Fibroblast of lung (primary cell): Measurements from ENCODE around the gene SLC5A6. TPM values are rescaled to one million over a fixed set of nuclear protein-coding genes. Genes with fewer than 3 reads are reported as not detected.

Experiments
- DNase-seq, 2 donors: peaks; one replicate each; pipeline versions ENCODE4 v3.0.0 to v3.0.0-alpha.2; 2010; ENCODE audit warnings: low read depth in 2 of 2
- H2AFZ ChIP-seq: 2 replicates; pipeline ENCODE4 v1.5.1; 2012; ENCODE audit warnings: low read length, control low read depth, inconsistent platforms
- H3K27ac ChIP-seq: 2 replicates; pipeline ENCODE4 v1.5.1; 2011; ENCODE audit warnings: low read length, control low read depth; ENCODE audit not compliant: insufficient read depth
- H3K27me3 ChIP-seq: 2 replicates; pipeline ENCODE4 v1.5.1; 2011; ENCODE audit warnings: mild to moderate bottlenecking, low read length; ENCODE audit not compliant: control insufficient read depth, insufficient read depth
- H3K36me3 ChIP-seq: 2 replicates; pipeline ENCODE4 v1.5.1; 2011; ENCODE audit warnings: low read length; ENCODE audit not compliant: control insufficient read depth, insufficient read depth
- H3K4me1 ChIP-seq: 2 replicates; pipeline ENCODE4 v1.5.1; 2011; ENCODE audit warnings: low read length; ENCODE audit not compliant: control insufficient read depth, insufficient read depth; ENCODE audit errors: extremely low read depth
- H3K4me2 ChIP-seq: 2 replicates; pipeline ENCODE4 v1.5.1; 2011; ENCODE audit warnings: low read length, control low read depth; ENCODE audit not compliant: insufficient read depth; ENCODE audit errors: extremely low read depth
- H3K4me3 ChIP-seq, 4 experiments: fragments of 200-600 bp in 1 of 4; sonication (generic) in 1 of 4; replicated peaks in 1 of 4; 2 replicates each; pipeline ENCODE4 v1.5.1; 2011 to 2016; ENCODE audit warnings: low read length in 4 of 4, low read depth in 3 of 4, mild to moderate bottlenecking in 3 of 4, control low read depth in 2 of 4, inconsistent platforms in 1 of 4, mixed read lengths in 1 of 4; ENCODE audit not compliant: insufficient read depth in 1 of 4; ENCODE audit errors: control extremely low read depth in 1 of 4
- H3K79me2 ChIP-seq: 2 replicates; pipeline ENCODE4 v1.5.1; 2012; ENCODE audit warnings: mild to moderate bottlenecking, low read length, inconsistent platforms; ENCODE audit not compliant: control insufficient read depth, insufficient read depth
- H3K9ac ChIP-seq: 2 replicates; pipeline ENCODE4 v1.5.1; 2011; ENCODE audit warnings: mild to moderate bottlenecking, low read length, control low read depth; ENCODE audit not compliant: insufficient read depth
- H3K9me3 ChIP-seq: 2 replicates; pipeline ENCODE4 v1.5.1; 2012; ENCODE audit warnings: low read depth, low read length; ENCODE audit not compliant: control insufficient read depth, insufficient read depth
- H4K20me1 ChIP-seq: 2 replicates; pipeline ENCODE4 v1.5.1; 2011; ENCODE audit warnings: low read length; ENCODE audit not compliant: control insufficient read depth, insufficient read depth; ENCODE audit errors: extremely low read depth
- EZH2 ChIP-seq: IDR thresholded peaks from 2 replicates; pipeline ENCODE4 v1.5.1; 2012; ENCODE audit warnings: low read length, control low read depth, mild to moderate bottlenecking; ENCODE audit errors: missing control alignments
- polyA plus RNA-seq, 2 donors: library from polyadenylated mRNA; depleted of rRNA in 1 of 2; stranded (reverse) in 1 of 2; unstranded in 1 of 2; fragments of >200 nt; gene quantifications; 2 replicates each; pipeline ENCODE4 v1.2.1, GENCODE V29; 2011 to 2012; ENCODE audit warnings: missing spikeins in 1 of 2
- total RNA-seq: library from RNA; depleted of rRNA; stranded (reverse); fragments of >200 nt; gene quantifications from 2 replicates; pipeline ENCODE4 v1.2.1, GENCODE V29; 2014
- TF ChIP-seq, protein P1 (sequence below), 2 donors: IDR thresholded peaks in 1 of 2; conservative IDR thresholded peaks in 1 of 2; 1 replicate in 1 of 2; 2 replicates in 1 of 2; pipeline ENCODE4 v1.5.1; 2011 to 2012; ENCODE audit warnings: low read length in 2 of 2, control low read depth in 1 of 2, inconsistent platforms in 1 of 2, low read depth in 1 of 2, mild to moderate bottlenecking in 1 of 2

SLC5A6 gene
- total and polyA plus RNA-seq, 2 donors (not counting 1 experiment from before 2014, with no cell fraction given): 11.5 to 13.9 TPM

DNA sequence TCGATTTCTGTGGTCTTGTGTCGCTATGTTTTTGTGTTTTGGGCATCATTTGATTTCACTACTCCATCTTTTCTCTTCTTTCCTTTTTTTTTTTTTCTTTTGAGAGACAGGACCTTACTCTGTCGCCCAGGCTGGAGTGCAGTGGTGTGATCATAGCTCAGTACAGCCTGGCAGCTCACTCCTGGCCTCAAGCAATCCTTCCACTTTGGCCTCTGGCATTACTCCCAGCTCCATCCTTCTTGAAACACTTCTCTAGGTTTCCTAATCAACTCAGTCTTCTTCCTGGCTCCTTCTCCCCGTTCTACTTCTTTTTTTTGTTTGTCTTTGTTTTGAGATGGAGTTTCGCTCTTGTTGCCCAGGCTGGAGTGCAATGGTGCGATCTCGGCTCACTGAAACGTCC, 36.7 kb downstream of the SLC5A6 start:
- Histone ChIP-seq H3K79me2 (no peaks in the 10 kb centered on the region), H3K4me3 (no peak overlapping the region), H3K9me3 (no peaks in the 10 kb centered on the region), H3K36me3 (no peaks in the 10 kb centered on the region), H3K9ac (no peak overlapping the region), H3K4me2 (no peak overlapping the region), H4K20me1 (no peaks in the 10 kb centered on the region), H2AFZ (no peak overlapping the region), H3K4me1 (no peaks in the 10 kb centered on the region), H3K27ac (no peak overlapping the region), H3K27me3 (peaks cover 12% of the 10 kb centered on the region)
- TF ChIP-seq, protein P1, sequence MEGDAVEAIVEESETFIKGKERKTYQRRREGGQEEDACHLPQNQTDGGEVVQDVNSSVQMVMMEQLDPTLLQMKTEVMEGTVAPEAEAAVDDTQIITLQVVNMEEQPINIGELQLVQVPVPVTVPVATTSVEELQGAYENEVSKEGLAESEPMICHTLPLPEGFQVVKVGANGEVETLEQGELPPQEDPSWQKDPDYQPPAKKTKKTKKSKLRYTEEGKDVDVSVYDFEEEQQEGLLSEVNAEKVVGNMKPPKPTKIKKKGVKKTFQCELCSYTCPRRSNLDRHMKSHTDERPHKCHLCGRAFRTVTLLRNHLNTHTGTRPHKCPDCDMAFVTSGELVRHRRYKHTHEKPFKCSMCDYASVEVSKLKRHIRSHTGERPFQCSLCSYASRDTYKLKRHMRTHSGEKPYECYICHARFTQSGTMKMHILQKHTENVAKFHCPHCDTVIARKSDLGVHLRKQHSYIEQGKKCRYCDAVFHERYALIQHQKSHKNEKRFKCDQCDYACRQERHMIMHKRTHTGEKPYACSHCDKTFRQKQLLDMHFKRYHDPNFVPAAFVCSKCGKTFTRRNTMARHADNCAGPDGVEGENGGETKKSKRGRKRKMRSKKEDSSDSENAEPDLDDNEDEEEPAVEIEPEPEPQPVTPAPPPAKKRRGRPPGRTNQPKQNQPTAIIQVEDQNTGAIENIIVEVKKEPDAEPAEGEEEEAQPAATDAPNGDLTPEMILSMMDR (conservative IDR thresholded peaks at IDR 0.05 in 1 of 2, IDR thresholded peaks at IDR 0.05 in 1 of 2; ENCODE audit: low read depth in 1 of 2, low read length in 2 of 2): no peak
- no peak for TF ChIP-seq EZH2
- peak in 1 of 2 donors; percentile 49 for DNase-seq

DNA sequence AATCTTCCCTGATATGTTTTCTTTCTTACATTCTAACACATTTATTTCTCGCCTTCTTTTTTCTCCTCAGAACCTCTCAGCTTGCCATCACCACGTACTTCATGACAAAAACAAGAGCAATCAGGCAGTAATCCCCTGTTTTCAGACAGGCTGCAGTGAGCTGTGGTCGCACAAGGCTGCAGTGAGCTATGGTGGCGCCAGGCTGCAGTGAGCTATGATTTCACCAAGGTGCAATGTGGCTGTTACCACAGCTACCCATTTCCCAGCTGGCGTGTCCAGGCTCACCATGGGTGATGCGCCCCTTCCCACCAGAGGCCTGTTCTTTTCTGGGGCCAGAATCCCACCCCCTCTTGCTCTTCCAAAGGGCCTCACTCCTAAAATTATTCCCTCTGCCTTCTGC, 37.4 kb downstream of the SLC5A6 start:
- Histone ChIP-seq H3K4me2 (no peak overlapping the region), H3K27ac (no peak overlapping the region), H3K36me3 (no peaks in the 10 kb centered on the region), H2AFZ (no peak overlapping the region), H3K9me3 (no peaks in the 10 kb centered on the region), H3K79me2 (no peaks in the 10 kb centered on the region), H3K9ac (no peak overlapping the region), H3K4me1 (no peaks in the 10 kb centered on the region), H3K4me3 (no peak overlapping the region), H4K20me1 (no peaks in the 10 kb centered on the region), H3K27me3 (peaks cover 14% of the 10 kb centered on the region)
- no peak for TF ChIP-seq EZH2
- TF ChIP-seq, protein P1 (conservative IDR thresholded peaks at IDR 0.05 in 1 of 2, IDR thresholded peaks at IDR 0.05 in 1 of 2; ENCODE audit: low read depth in 1 of 2, low read length in 2 of 2): no peak
- peak in 1 of 2 donors; percentile 19 for DNase-seq

DNA sequence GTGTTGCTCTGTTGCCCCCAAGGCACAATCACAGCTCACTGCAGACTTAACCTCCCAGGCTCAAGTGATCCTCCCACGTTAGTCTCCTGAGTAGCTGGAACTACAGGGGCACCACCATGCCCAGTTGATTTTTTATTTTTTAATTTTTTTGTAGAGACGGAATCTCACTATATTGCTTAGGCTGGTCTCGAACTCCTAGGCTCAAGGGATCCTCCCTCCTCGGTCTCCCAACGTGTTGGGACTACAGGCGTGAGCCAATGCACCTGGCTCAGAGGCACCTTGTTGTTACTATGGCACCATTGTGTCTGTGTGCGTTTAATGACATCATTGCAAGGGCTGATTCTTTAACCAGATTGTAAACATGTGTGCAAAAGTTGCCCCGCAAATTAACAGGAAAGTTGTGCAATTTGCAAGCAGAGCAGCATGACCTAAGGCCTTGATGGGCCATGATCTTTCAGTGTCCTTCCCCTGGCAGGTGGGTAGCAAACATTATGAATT, 40.7 kb downstream of the SLC5A6 start:
- Histone ChIP-seq H3K4me3 (no peak overlapping the region), H2AFZ (no peak overlapping the region), H3K9me3 (no peaks in the 10 kb centered on the region), H3K4me2 (no peak overlapping the region), H3K4me1 (no peaks in the 10 kb centered on the region), H3K79me2 (no peaks in the 10 kb centered on the region), H4K20me1 (no peaks in the 10 kb centered on the region), H3K27me3 (peaks cover 14% of the 10 kb centered on the region), H3K9ac (no peak overlapping the region), H3K36me3 (no peaks in the 10 kb centered on the region), H3K27ac (no peak overlapping the region)
- DNase-seq: no peak
- TF ChIP-seq, protein P1 (conservative IDR thresholded peaks at IDR 0.05 in 1 of 2, IDR thresholded peaks at IDR 0.05 in 1 of 2; ENCODE audit: low read depth in 1 of 2, low read length in 2 of 2): no peak
- no peak for TF ChIP-seq EZH2
